Right atrium auricular region (tissue), 2 donors: Measurements from ENCODE around the gene CADM4. TPM values are rescaled to one million over a fixed set of nuclear protein-coding genes. Genes with fewer than 3 reads are reported as not detected.
"Not testable (repeated sequence)": the region's sequence is repeated elsewhere in the genome, so short reads cannot be mapped to it uniquely, and the experiment has no call there.

ENCODE experiments used
- DNase-seq: peaks from one replicate; pipeline ENCODE4 v3.0.0-alpha.2; 2019; ENCODE audit warnings: low spot score
- H3K27ac ChIP-seq, 2 donors: fragments of 200-600 bp; sonication (generic); 1 replicate in 1 of 2; 2 replicates in 1 of 2; pipeline ENCODE4 v1.5.1; 2016 to 2019
- H3K27me3 ChIP-seq, 2 donors: fragments of 200-600 bp; sonication (generic); one replicate each; pipeline versions ENCODE4 v1.5.1 to v1.6.0; 2017 to 2019
- H3K36me3 ChIP-seq: fragments of 200-600 bp; sonication (generic); one replicate; pipeline ENCODE4 v1.5.1; 2016
- H3K4me1 ChIP-seq, 2 donors: fragments of 200-600 bp; sonication (generic); one replicate each; pipeline versions ENCODE4 v1.5.1 to v1.6.0; 2017 to 2019
- H3K4me3 ChIP-seq, 2 donors: fragments of 200-600 bp; sonication (generic); 1 replicate in 1 of 2; 2 replicates in 1 of 2; pipeline ENCODE4 v1.5.1; 2017 to 2019; ENCODE audit warnings: mild to moderate bottlenecking in 1 of 2, moderate library complexity in 1 of 2
- H3K9me3 ChIP-seq, 2 donors: fragments of 200-600 bp; sonication (generic); one replicate each; pipeline ENCODE4 v1.5.1; 2019
- CTCF ChIP-seq, 2 donors: fragments of 200-600 bp; sonication (generic); IDR thresholded peaks; one replicate each; pipeline ENCODE4 v1.5.1; 2019; ENCODE audit warnings: antibody characterized with exemption in 2 of 2
- total RNA-seq, 2 donors: library from RNA; depleted of rRNA; stranded (reverse); fragments of >200 nt; gene quantifications; one replicate each; pipeline ENCODE4 v1.1.0, GENCODE V29; 2016

The CADM4 gene
- total RNA-seq, 2 donors from 2014 or later, result 6.6 to 9.6 TPM

- Histone ChIP-seq H3K4me1 (peaks cover 0 to 19% of the 10 kb centered on the region in 2 donors), H3K27me3 (no peaks in the 10 kb centered on the region), H3K36me3 (peaks cover 32% of the 10 kb centered on the region), H3K27ac (no peak overlapping the region), H3K4me3 (no peak overlapping the region), H3K9me3 (no peaks in the 10 kb centered on the region)
- no peak for DNase-seq
- TF ChIP-seq CTCF (IDR thresholded peaks at IDR 0.05), result no peak
These were observed 50.0 kb downstream of the CADM4 start for GRCh38 chr19:43589678-43590077.

- no peaks in the 10 kb centered on the region for H3K27me3 ChIP-seq
- H3K4me3 ChIP-seq, result no peak overlapping the region
- no peak for TF ChIP-seq CTCF (IDR thresholded peaks at IDR 0.05)
- H3K4me1 ChIP-seq, result peaks cover 0 to 15% of the 10 kb centered on the region in 2 donors
- no peak overlapping the region for H3K27ac ChIP-seq
- H3K9me3 ChIP-seq, result no peaks in the 10 kb centered on the region
- no peak for DNase-seq
- H3K36me3 ChIP-seq, result peaks cover 32% of the 10 kb centered on the region
These were observed 50.4 kb downstream of the CADM4 start for GRCh38 chr19:43589277-43589676.

GRCh38 chr19:43587029-43587428 is 52.6 kb downstream of the CADM4 start:
- H3K36me3 ChIP-seq, result peaks cover 19% of the 10 kb centered on the region
- DNase-seq, result not testable (repeated sequence)

GRCh38 chr19:43586346-43586745 is 53.3 kb downstream of the CADM4 start:
- Histone ChIP-seq H3K9me3 (no peaks in the 10 kb centered on the region), H3K27me3 (no peaks in the 10 kb centered on the region), H3K27ac (no peak overlapping the region), H3K4me1 (peaks cover 0 to 6% of the 10 kb centered on the region in 2 donors), H3K4me3 (no peak overlapping the region), H3K36me3 (peaks cover 12% of the 10 kb centered on the region)
- DNase-seq, result no peak
- no peak for TF ChIP-seq CTCF (IDR thresholded peaks at IDR 0.05)

More at GRCh38 chr19:43587029-43587428, 52.6 kb downstream of the CADM4 start:
- not testable (repeated sequence) for H3K27ac ChIP-seq, H3K9me3 ChIP-seq, H3K4me1 ChIP-seq, H3K4me3 ChIP-seq, H3K27me3 ChIP-seq

GRCh38 chr19:43584484-43584883 is 55.2 kb downstream of the CADM4 start:
- TF ChIP-seq CTCF (IDR thresholded peaks at IDR 0.05), result no peak
- H3K27ac ChIP-seq, result no peak overlapping the region

GRCh38 chr19:43582495-43582894 is 57.2 kb downstream of the CADM4 start:
- DNase-seq, result no peak
- Histone ChIP-seq H3K9me3 (no peaks in the 10 kb centered on the region), H3K4me3 (no peak overlapping the region), H3K4me1 (peaks cover 0 to 15% of the 10 kb centered on the region in 2 donors), H3K27me3 (no peaks in the 10 kb centered on the region), H3K27ac (no peak overlapping the region), H3K36me3 (no peaks in the 10 kb centered on the region)
- TF ChIP-seq CTCF (IDR thresholded peaks at IDR 0.05), result no peak

More at GRCh38 chr19:43584484-43584883, 55.2 kb downstream of the CADM4 start:
- Histone ChIP-seq H3K4me3 (no peak overlapping the region), H3K9me3 (no peaks in the 10 kb centered on the region), H3K4me1 (peaks cover 0 to 15% of the 10 kb centered on the region in 2 donors), H3K36me3 (peaks cover 5% of the 10 kb centered on the region), H3K27me3 (no peaks in the 10 kb centered on the region)
- DNase-seq, result no peak
